HG02678 (cell line): Measurements from ENCODE around the gene CPLX1.

ENCODE experiments used
- ATAC-seq: cut with Tn5 transposase; IDR thresholded peaks from one replicate; pipeline ENCODE4 v1.9.1; 2021; ENCODE audit warnings: mild to moderate bottlenecking, moderate library complexity; ENCODE audit not compliant: unreplicated experiment

The CPLX1 gene

GRCh38 chr4:793941-794621 is 31.8 kb downstream of the CPLX1 start:
- ATAC-seq, result no peak

- no peak for ATAC-seq
These were observed 32.7 kb downstream of the CPLX1 start for GRCh38 chr4:793093-793861.

GRCh38 chr4:792626-793092 is 33.3 kb downstream of the CPLX1 start:
- no peak for ATAC-seq

GRCh38 chr4:791898-792625 is 33.9 kb downstream of the CPLX1 start:
- ATAC-seq, result no peak

DNA sequence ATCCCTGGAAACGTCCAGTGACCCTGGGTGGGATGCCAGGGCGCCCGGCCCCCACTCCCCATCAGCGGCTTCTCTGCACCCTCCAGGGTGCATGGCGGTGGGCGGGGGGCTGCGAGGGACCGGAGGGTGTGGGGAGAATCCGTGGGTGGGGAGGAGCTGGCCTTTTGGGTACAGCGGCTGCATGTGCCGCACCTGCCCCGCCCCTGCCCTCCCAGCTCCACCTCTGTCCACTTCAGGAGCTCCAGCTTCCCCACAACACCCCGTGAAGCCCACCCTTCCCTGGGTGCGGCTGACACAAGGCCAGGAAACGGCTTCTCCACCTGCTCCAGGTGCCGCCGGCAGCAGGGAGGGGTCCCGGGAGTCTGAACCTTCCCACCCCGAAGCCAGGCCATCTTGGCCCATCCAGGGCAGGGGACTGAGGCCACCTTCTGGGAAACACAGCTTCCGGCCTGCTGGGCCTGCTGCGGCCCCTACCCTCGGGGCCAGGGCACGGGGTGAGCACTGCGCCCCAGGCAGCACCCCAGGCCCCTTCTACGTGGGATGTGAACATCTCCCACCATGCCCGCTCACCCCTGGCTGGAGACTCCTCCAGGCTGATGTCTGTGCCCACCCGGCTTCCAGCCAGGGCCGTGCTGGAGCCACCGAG is 34.6 kb downstream of the CPLX1 start:
- ATAC-seq, result no peak

- no peak for ATAC-seq
These were observed 35.5 kb downstream of the CPLX1 start for GRCh38 chr4:790466-790820.

DNA sequence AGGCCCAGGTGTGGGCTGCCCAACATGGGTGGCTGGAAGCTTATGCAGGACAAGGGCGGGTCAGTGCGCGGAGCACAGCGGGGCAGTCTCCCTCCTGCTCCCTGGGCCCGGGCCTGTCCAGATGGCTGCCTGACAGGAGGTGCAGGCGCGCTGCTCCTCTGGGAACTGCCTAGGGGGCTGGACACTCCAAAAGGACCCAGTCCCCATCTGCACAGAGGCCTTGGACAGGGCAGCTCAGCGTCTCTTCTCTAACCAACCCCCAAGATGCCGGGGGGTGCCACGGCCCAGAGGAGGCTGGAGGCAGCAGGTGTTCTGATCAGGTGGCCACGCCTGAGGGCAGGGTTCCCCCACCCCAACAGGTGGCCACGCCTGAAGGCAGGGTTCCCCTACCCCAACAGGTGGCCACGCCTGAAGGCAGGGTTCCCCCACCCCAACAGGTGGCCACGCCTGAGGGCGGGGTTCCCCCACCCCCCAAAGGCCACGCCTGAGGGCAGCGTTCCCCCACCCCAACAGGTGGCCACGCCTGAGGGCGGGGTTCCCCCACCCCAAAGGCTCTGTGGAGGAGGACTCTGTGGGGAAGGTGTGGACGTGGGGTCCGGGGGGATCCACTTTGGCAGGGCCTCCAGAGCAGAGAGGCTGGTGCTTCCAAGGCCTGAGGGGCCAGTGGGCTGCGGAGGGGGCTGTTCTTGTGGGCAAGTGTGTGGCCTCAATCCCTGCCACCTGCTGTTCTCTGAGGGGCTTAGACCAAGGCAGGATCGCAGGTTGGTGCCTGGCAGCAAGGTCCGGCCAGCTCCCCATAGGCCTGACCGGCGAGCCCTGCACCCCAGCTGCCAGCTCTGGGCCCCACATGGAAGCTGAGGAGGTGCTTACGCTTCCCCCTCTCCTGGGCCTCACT is 36.1 kb downstream of the CPLX1 start:
- ATAC-seq, result no peak

- no peak for ATAC-seq
These were observed 37.2 kb downstream of the CPLX1 start for GRCh38 chr4:788636-789297.

DNA sequence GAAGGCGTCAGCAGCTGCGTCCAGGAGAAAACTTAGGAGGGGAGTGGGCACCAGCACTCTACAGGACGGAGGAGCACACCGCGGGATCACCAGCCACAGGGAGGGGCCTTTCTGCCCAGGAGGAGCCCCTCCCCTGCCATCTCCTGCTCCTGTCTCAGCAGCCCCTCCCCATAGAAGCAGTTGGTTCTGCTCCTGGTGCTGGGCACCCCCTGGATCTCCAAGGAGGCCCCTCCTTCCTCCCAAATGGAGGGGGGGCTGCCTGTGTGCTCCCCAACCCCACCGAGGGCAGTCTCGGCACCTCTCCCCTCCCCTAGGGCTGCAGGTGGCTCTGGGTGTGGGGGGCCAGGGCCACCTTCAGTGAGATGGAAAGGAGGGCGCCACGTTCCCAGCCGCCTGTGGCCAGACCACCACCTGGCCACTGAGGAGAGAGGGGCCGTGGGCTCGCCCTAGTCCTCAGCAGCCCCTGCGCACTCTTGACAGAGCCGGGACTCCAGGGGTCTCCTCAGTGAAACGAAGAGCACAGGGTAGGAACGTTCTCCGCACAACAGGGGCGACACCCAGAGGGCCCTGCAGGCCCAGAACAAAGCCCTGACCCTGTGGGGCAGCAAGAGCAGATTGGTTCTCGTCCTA is 37.8 kb downstream of the CPLX1 start:
- no peak for ATAC-seq

DNA sequence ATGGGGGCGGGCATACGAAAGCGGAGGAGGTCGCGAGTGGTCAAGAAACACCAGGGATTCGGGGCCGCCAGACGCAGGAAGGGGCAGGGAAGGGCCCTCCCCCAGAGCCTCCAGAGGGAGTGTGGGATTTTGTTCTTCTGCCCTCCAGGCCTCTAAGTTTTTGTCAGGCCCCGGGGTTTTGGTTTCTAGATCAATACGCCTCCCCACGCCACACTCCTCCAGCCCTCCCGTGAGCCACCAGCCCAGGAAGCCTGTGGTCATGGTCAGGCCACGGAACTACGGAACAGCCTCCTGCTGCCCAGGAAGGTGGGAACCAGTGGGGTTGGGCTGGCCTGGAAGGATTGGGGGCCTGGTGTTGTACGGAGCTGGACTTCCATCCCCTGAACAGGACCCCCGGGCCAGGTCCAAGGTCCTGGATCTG is 38.4 kb downstream of the CPLX1 start:
- no peak for ATAC-seq

- ATAC-seq, result no peak
These were observed 39.0 kb downstream of the CPLX1 start for GRCh38 chr4:786861-787300.

DNA sequence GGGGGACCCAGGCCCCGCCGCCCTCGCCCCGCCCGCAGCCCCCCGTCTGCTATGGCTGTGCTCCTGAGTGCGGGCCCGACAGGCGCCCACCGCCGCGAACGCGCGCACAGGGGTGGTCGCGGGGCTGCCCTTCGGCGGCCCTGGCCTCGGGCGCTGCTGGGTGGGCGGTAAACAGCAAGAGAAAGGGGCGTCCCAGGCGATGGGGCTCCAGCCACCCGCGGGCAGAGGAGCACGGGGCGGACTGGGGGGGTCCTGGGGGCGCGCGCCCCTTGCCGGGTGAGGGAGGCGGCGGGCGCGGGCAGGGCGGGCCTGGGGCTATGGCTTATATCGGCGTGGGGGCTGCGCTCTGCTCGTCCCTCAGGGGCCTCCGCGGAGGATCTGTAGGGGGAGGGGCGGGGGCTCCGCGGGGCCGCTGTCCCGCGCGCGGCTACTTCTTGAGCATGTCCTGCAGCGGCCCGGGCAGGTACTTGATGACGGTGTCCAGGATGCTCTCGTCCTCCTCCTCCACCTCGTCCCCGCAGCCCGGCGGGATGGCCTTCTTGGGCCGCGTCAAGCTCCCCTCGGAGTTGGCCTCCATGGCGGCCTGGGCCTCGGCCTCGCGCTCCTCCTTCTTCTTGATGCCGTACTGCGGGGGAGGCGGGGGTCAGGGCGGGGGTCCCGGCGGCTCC is 39.7 kb downstream of the CPLX1 start:
- no peak for ATAC-seq

DNA sequence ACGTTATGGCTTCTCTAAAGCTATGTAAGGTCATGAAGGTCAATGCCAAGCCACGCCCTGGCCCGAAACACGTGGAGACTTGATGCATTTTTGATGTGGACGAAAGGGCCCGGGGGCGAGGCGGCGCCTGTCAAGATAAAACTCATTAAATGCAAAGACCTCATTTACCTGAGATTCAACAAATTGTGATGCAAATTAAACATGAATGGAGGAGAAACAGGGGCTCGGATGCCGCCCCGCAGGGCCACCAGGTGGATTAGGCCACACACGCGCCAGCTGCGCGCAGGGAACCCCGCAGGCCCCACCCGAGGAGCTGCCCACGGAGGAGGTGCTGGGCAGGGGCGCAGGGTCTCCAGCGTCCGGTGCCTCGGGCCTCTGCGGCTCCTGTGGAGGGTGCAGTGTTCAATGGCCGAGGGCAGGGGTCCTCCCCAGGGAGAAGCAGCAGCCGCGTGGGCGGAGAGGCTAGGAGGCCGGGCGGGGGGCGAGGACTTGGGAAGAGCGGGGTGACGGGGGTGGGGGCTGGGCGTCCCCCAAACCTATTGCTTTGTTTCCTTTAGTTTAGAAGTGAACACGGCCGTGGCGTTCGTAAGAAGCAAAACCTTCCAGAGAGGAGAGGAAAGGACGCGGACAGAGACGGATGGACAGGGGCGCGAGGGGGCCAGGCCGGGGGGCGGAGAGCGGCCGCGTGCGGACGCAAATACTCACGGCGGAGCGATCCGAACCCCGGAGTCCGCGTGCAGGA is 40.4 kb downstream of the CPLX1 start:
- no peak for ATAC-seq

GRCh38 chr4:784401-785331 is 41.3 kb downstream of the CPLX1 start:
- ATAC-seq, result no peak

GRCh38 chr4:781493-782216 is 44.3 kb downstream of the CPLX1 start:
- peak; percentile 96 for ATAC-seq
